IPS-11a (cell line): ENCODE results near the gene PAX4.
A peak's percentile ranks its signal among the peaks of the same experiment; 100 is the strongest.
"Not testable (repeated sequence)": the region's sequence is repeated elsewhere in the genome, so short reads cannot be mapped to it uniquely, and the experiment has no call there.

ENCODE experiments used
- H3K4me3 ChIP-seq: one replicate; pipeline ENCODE4 v1.5.1; 2013; ENCODE audit warnings: low read depth, low read length, control low read depth

PAX4 gene

DNA sequence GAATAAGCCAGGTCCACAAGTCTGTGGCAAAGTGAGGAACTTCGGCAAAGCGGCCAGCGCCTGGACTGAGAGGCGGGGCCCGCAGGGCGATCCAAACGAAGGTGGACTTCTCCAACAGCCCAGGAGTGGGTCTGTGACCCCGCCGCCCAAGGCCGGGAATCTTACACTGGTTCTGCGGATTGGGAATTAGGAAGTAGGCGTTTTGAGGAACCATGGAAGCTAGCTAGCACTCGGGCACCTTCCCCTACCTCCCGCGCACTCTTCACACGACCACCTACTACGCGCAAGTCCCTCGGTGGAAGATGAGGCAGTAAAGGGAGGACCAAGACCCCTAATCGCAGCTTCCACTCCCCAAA lies 30.3 kb downstream of the PAX4 start:
- peak overlapping the region; percentile 49 for H3K4me3 ChIP-seq

DNA sequence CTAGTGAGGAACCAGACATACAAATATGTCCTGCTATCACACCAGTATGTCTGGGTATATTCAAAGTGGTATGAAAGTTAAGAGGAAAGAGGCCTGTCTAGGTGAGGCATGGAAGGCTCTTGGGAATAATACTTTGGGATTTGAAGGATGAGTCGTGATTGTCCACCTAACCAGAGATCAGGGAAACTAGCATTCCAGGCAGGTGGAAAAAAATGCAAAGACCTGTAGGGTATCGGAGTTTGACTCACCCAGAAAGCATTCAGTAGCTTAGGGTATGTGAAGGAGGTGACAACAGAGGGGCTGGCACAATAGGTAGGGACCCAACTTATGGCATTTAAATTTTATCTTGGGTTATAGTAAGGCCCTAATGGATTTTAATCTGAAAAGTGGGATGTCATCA lies 31.6 kb downstream of the PAX4 start:
- no peak overlapping the region for H3K4me3 ChIP-seq

DNA sequence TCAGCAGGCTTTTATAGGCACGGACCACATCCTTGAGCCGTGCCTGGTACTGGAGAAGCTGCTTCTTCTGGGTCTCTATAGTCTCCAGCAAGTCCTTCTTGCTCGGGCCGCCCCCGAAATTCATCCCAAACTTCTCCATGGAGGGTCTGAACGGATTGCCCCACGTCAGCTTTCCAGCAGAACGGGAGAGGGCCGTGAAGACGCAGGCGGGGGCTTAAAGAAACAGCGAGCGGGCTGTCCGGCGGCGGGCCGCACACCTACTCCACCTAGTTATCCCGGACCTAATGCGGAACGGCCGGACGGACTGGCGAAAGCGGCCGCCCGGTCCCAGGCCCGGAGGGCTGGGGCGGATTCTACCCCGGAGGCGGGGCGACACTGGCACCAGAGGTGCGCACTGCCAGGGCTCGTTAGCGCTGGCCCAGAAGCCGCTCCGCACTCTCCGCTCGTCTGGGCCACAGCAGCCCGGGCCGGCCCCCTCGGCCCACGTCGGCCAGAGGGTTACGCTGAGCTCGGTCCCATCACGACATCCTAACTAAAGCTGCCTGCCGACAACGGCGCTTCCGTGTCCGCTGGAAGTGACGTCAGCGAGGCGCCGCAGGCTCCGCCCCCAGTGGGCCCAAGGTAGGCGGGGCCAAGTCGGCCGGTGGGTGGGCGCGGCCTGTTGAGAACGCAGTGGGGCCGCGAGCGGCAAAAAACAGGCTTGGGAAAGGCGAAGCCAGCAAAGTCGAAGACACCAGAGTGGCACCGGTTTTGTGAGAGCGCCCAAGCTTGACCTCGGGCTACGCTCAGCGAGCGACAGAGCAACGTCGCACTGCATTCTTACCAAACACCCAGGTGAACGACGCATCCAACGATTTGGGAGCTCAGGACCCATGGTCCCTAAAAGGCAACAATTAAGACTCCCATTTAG lies 32.6 kb downstream of the PAX4 start, which contains the start of gene GCC1:
TSS of gene GCC1 (minus strand) at position 553 of the 910 bp plus-strand sequence. CDS start at position 139, 414 bp downstream.
- H3K4me3 ChIP-seq = peak within 1 kb of the TSS; percentile 80

DNA sequence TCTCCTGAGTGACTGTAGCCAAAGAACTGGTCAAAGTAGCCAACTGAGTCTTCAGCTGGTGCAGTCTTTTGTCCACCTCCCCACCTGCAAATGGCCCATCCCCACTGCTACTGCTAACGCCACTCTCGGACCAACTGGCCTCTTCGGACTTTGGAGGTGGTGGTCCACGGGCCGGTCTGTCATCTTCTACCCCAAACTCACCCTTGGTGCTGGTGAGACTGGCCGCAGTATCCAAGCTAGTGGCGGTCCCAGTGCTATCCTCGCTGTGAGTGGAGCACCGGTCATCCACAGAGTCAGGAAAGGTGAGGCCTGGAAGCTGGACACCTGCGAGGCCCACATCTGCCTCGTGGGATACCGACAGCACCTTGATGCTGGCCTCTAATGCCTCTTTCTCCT lies 33.3 kb downstream of the PAX4 start:
- H3K4me3 ChIP-seq = peak overlapping the region; percentile 80

DNA sequence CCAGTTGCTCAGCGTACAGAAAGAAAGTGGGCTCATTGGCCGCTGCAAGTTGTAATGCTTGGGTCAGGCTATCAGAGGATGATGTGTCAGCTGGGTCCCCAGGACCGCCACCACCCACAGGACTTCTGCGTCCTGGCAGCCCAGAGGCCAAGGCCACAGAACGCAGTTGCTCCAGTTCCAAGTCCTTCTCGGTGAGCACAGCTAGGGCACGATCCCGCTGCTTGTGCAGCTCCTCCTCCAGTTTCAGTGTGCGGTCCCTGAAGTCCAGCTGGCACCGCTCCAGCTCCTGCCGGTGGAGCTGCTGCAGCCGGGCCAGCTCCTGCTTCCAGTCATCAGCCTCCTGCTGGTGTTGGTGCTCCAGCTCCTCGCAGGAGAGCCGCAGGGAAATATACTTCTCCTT lies 35.6 kb downstream of the PAX4 start:
- H3K4me3 ChIP-seq = no peak overlapping the region

DNA sequence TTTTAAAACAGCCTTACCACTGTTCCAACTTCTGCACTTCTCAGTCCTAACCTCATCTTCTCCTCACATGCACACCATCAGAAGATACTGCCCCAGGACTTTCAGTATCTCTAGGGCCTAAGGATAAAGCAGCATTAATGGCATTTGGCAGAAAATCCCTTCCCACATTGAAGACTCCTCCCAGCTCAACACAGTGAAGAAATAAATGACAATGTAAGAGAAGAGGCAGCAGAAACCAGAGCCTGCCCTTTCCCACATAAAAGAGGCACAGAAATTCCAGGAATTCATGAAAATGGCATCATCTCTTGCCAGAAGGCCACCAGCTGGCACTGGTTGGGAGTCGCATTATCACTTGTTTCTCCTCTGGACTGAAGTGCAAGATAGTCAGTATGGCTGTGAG lies 36.2 kb downstream of the PAX4 start:
- H3K4me3 ChIP-seq = no peak overlapping the region

DNA sequence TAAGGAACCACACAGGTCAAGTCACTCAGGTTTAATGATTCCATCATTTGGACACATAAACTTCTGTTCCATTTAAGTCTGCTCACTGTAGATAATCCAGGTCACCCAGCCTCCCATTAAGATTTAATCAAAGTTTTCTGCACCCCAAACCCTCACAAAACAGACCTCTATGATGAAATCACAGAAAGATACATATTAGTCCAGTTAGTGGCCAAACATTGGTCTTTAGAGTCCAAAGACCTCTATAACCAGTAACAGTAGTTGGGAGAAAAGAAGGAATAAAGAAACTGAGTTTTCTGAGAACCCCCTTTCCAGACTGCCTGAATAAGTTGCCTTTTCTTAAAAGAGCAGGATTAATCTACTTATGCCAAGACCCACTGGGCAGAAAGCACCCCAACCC lies 37.3 kb downstream of the PAX4 start:
- H3K4me3 ChIP-seq = no peak overlapping the region

DNA sequence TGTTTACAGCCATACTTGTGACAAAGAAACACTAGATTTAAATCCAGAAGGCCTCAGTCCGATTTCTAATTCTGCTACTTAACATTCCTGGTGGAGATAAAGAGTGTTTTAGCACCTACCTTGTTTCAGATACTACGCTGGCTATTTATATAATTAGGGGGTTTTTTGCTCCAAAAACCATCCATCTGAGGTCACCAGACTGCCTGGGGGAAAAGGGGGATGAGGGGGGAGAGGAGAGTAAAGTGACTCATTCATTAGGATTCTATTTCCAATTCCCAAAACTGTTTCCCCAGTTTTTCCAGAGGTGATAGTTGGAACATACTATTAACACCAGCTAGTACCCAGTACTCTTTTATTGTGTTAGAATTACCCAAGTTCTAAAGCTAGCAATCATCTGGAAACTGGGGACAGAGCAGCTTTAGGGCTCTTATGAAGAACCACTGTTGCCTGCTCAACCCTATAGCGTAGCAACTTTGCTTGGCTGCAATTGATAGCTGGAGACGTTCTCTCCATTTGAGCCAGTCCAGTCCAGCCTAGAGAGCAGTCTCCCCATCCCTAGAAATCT lies 39.1 kb downstream of the PAX4 start:
- no peak overlapping the region for H3K4me3 ChIP-seq

DNA sequence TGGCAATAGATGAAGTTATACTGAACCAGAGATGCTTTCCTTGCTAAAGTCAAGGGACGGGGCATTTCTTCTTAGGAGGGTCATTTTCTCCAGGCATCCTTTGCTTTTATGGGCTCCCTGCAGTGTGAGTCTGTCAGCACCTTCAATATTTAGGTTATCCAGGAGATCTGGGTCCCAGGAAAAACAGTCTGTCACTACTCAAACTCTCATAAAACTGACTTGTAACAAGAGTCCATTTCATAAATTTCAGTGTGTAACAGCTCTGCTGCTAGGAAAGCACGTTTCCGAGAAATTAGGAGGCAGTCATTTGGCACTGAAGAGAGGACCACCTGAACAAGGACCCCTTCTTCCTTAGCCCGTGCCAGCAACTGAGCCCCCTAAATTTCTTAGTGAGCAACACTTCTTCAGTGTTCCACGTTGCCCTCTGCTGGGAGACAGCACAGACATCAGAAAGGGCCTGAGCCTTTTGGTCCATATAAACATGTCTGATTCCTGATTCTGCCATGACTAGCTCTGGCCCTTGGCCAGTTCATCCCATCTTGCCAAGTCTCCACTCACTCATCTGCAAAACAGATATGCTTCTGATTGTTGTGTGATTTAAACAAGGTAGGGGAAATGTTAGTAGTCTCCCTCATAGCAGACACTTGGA lies 39.8 kb downstream of the PAX4 start:
- no peak overlapping the region for H3K4me3 ChIP-seq

DNA sequence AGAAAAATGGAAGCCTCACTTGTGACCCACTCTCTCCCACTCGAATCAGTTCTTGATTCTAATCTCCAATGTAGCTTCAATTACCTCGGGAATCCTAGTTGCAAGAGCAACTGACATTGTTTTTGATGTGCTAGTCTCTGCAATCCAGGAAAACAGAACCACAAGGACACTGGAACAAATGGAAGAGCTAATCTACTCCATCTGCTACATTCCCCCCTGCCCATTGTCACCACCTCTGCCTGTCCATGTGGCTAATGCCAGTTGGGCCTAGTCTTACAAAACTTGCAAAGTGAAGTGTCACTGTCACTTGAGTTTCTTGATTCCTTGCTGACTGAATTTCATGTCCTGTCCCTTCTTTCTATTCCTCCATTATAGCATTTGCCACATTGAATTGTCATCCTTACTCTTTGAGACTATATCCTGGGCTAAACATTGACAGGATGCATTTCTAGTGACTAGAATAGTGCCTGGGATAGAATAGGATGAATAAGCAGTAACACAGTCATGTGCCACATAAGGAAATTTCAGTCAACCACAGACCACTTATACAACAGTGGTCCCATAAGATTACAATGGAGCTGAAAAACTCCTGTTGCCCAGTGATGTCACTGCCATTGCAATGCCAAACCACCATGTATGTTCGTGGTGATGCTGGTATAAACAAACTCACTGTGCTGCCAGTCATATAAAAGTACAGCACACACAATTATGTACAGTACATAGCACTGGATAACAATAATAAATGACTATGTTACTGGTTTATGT lies 46.0 kb downstream of the PAX4 start:
- H3K4me3 ChIP-seq = no peak overlapping the region

DNA sequence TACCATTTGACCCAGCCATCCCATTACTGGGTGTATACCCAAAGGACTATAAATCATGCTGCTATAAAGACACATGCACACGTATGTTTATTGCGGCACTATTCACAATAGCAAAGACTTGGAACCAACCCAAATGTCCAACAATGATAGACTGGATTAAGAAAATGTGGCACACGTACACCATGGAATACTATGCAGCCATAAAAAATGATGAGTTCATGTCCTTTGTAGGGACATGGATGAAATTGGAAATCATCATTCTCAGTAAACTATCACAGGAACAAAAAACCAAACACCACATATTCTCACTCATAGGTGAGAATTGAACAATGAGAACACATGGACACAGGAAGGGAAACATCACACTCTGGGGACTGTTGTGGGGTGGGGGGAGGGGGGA lies 49.9 kb downstream of the PAX4 start:
- H3K4me3 ChIP-seq = not testable (repeated sequence)

DNA sequence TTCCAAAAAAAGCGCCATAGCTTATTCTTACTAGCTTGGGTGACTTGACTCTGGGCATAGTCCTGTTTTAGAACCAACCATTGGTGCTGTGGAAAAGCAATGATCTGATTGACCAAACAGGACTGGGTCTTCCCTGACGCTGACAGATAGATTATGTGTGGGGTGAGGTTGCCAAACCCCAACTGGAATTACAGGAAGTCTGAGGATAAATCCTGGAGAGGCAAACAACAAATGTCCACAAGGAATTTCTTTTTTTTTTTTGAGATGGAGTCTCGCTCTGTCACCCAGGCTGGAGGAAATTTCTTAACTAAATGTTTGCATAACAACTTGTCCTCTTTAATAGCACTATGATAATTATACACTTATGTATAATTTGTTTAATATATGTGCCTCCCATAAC lies 51.7 kb downstream of the PAX4 start:
- no peak overlapping the region for H3K4me3 ChIP-seq
